LNCAP (cell line): ENCODE data around the gene TEPSIN.
A peak's percentile ranks its signal among the peaks of the same experiment; 100 is the strongest.

Source experiments
- TF ChIP-seq, protein P1 (sequence below): fragments of 450-650 bp; IDR thresholded peaks from 2 replicates; pipeline ENCODE4 v1.5.1; 2017; ENCODE audit warnings: mild to moderate bottlenecking

TEPSIN gene

DNA sequence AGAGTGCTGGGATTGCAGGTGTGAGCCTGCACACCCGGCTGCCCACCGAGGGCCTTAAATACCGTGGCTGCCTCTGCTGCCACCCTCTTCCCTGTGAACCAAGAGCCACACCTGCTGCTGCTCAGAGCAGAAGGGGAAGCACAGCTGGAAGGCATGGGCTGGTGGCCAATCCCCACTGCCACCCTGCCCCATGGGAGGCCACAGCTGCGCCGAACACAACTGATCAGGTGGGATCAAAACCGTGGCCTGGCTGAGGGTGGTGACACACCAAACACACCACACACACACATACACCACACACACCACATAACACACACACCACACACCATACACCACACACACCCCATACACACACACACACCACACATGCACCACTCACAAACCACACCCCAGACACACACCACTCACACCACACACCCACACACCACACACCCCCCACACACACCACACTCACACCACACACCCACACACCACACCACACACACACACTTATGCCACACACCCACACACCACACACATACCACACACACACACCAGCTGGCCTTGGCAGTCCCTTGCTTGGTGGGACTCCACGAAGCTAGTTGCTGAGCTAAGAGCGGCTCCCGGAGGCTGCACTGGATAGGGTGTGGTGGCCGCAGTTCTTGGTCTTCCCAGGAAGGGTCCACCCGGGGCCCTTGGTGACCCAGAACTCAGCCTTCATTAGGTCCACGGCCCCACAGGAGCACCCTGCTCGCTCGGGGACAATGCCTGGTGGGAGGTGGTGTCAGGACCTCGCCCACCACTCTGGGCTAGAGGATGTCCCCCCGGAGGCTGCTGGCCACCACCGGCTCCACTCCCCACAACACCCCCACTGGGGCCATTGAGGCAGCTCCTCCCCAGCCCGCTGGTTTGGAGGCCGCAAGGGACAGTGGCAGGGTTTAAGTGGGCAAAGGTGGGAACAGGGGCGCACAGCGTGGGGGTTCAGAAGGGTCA, 31.0 kb downstream of the TEPSIN start:
- TF ChIP-seq, protein P1, sequence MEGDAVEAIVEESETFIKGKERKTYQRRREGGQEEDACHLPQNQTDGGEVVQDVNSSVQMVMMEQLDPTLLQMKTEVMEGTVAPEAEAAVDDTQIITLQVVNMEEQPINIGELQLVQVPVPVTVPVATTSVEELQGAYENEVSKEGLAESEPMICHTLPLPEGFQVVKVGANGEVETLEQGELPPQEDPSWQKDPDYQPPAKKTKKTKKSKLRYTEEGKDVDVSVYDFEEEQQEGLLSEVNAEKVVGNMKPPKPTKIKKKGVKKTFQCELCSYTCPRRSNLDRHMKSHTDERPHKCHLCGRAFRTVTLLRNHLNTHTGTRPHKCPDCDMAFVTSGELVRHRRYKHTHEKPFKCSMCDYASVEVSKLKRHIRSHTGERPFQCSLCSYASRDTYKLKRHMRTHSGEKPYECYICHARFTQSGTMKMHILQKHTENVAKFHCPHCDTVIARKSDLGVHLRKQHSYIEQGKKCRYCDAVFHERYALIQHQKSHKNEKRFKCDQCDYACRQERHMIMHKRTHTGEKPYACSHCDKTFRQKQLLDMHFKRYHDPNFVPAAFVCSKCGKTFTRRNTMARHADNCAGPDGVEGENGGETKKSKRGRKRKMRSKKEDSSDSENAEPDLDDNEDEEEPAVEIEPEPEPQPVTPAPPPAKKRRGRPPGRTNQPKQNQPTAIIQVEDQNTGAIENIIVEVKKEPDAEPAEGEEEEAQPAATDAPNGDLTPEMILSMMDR: no peak

DNA sequence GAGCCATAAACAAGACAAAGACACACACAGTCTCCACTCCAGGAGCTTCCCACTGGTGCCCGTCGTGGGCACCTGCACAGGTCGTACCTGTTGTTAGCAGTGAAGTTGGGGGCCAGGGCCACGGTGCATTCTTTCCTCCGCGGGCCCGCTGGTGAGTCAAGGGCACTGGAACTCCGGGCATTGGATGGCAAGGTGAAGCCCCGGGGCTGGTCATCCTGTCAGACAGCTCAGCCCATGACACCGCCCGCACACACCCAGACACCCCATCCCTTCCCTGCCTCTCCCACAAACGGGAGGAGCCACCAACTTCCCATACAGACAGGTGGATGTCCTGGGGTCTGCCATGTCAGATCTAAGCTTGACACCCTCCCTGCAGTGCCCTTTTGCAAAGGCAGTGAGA, 32.2 kb downstream of the TEPSIN start:
- TF ChIP-seq, protein P1: no peak

DNA sequence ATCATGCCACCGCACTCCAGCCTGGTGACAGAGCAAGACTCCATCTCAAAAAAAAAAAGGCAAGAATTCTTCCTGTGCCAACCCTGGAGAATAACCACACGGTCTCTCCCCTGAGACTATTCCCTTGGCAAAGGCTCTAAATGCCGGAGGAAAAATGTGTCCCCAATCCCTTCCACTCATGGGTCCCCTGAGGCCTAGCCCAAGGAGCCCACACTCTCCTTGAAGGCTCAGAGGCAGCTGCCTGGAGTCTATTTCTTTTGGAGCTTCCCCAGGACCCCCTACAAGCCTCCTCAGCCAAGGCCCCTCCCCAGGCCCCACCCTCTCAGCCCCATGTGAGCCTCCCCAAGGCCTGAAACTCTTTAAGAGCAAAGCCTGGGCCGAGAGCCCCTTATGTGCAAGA, 32.7 kb downstream of the TEPSIN start:
- TF ChIP-seq, protein P1: no peak

DNA sequence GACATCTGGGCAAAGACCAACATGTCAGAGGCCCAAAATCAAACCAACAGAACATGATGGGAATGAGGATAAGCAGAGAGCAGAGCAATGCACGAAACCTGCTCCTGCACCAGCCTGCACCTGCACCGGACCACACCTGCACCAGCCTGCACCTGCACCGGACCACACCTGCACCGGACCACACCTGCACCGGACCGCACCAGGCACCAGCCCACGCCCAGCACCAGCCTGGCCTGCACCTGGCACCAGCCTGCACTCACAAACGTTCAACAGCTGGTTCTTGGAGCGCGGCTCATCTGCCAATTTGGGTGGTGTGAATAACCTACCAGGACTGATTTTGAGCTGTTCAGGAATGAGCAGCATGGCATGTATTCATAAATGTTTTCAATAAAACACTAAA, 34.3 kb downstream of the TEPSIN start:
- TF ChIP-seq, protein P1: no peak

DNA sequence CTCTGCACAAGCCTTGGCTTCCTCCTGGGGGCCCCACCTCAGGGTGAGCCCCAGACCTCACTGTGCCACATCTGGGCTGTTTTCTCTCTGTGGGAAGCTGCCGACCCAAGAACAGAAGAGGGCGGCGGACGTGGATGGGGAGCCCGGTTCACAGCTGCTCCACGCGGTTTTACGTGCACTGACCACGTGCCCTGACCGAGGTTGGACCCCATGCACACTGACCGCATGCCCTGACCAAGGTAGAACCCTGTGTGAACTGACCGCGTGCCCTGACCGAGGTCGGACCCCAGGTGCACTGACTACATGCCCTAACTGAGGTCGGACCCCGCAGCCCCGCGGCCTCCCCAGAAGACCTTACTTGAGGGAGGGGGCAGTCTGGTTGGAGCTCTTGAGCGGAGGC, 35.7 kb downstream of the TEPSIN start:
- TF ChIP-seq, protein P1: no peak

DNA sequence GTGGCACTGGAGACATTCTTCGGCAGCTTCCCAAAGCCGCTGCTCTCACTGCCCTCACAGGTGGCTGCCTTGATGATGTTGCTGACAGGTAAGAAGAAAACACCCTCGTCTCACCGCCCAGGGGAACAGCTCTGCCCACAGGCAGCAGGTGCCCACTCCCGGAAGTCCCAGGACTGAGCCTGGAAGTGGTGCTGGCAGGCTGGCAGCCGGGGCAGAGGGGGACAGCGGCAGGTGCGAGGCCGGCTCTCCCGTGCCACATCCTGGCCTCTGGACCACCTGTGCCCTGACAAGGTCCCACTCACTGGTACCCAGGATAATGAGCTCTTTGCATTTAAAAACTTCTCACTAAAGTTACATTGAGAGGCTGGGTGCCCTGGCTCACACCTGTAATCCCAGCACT, 36.5 kb downstream of the TEPSIN start:
- TF ChIP-seq, protein P1: no peak

DNA sequence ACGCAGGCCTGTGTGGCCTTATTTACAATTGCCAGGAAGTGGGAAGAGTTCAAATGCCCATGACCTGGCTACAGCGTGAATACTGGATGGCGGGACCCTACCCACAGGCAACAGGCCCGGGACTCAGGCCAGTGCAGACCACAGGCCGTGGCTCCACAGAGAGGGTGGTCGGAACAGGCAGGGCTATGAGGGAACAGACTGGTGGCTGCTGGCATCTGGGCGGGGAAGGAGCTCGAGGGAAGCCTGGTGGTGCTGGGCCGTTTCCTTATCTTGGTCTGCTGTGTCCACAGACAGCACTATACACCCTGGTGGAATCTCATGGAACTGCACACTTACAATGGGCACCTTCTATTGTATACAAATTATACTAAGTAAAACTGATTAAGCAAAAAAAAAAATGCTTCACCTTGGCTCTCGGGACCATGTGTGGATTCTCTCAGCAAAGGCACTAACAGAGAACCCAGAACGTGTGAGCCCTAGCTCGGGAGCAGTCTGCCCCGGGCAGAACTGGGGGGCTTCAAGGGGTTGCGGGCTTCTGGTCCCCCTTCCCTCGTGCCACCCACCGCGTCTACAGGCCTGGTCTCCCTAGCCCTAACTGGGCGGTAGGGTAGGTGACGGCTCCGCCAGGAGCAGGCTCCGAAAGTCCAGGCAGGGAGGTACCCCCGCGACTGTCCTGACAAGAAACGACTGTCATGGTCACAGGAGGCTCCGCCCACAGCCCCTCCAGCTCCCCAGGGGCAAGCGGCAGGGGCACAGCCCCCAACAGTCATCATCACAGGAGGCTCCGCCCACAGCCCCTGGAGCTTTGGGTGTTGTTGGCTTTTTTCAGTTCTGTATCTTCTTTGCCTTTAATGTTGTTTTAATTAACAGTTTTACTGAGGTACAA, 37.9 kb downstream of the TEPSIN start:
- TF ChIP-seq, protein P1: peak; percentile 63
